K562 (cell line): ENCODE results near the gene SPAG9. TPM values are rescaled to one million over a fixed set of nuclear protein-coding genes. Genes with fewer than 3 reads are reported as not detected.
A peak's percentile ranks its signal among the peaks of the same experiment; 100 is the strongest.

ENCODE experiments used
- ATAC-seq: fragments of 200-7000 bp; cut with Tn5 transposase; 3 replicates; pipeline ENCODE4 v1.9.1; 2020; ENCODE audit warnings: moderate library complexity
- BruUV-seq: library from RNA; stranded (reverse); fragments of 400-500 nt; replicated peaks from 2 replicates; lab custom pipeline; 2021; lab: Mats Ljungman, UMichigan
- CTCF ChIA-PET: fragments of 300-600 bp; formaldehyde crosslinking; extraction: SDS; loops from one replicate; lab custom pipeline; 2021; ENCODE audit warnings: low intra/inter-chr PET ratio; lab: Yijun Ruan, JAX
- POLR2A ChIA-PET: fragments of 300-600, 350-650 bp; sonication (Branson Sonifier 250); formaldehyde crosslinking; extraction: SDS; loops from one replicate; lab custom pipeline; 2021; ENCODE audit warnings: antibody characterized with exemption, inconsistent platforms; lab: Yijun Ruan, JAX
- DNase-seq, 4 experiments: peaks; one replicate each; pipeline versions ENCODE4 v3.0.0 to v3.0.0-alpha.2; 2011 to 2018; ENCODE audit warnings: low spot score in 3 of 4, mixed read lengths in 3 of 4; ENCODE audit errors: extremely low read depth in 1 of 4
- FAIRE-seq: peaks from 2 replicates; lab custom pipeline; 2011; peaks lifted over from hg19 to GRCh38; lab: Jason Lieb, UNC
- H2AFZ ChIP-seq: 2 replicates; pipeline ENCODE4 v1.6.0; 2011; ENCODE audit warnings: low read depth, low read length, control low read depth, inconsistent platforms
- H3K27ac ChIP-seq: fragments of 200-600 bp; 3 replicates; pipeline ENCODE4 v1.8.0; 2011; ENCODE audit warnings: low read depth, mild to moderate bottlenecking, control low read depth, inconsistent platforms, low read length, moderate library complexity, mixed read lengths; ENCODE audit errors: extremely low read depth
- H3K27me3 ChIP-seq, 2 experiments: fragments of 300-600 bp in 1 of 2; 2 replicates in 1 of 2; 3 replicates in 1 of 2; pipeline versions ENCODE4 v1.6.0 to v1.8.0; 2011; ENCODE audit warnings: inconsistent platforms in 2 of 2, low read length in 2 of 2, mild to moderate bottlenecking in 1 of 2, mixed read lengths in 1 of 2, moderate library complexity in 1 of 2; ENCODE audit not compliant: control insufficient read depth in 2 of 2, insufficient read depth in 2 of 2
- H3K36me3 ChIP-seq: fragments of 300-600 bp; 3 replicates; pipeline ENCODE4 v1.8.0; 2011; ENCODE audit warnings: mild to moderate bottlenecking, low read length, inconsistent platforms; ENCODE audit not compliant: control insufficient read depth, insufficient read depth
- H3K4me1 ChIP-seq, 2 experiments: fragments of 200-600 bp in 1 of 2; replicated peaks in 1 of 2; 2 replicates in 1 of 2; 3 replicates in 1 of 2; pipeline versions ENCODE4 v1.5.1 to v1.8.0; 2011; ENCODE audit warnings: inconsistent platforms in 2 of 2, low read length in 2 of 2, mild to moderate bottlenecking in 1 of 2, mixed read lengths in 1 of 2, moderate library complexity in 1 of 2; ENCODE audit not compliant: control insufficient read depth in 2 of 2, insufficient read depth in 2 of 2
- H3K4me2 ChIP-seq: 2 replicates; pipeline ENCODE4 v1.6.1; 2011; ENCODE audit warnings: low read length, control low read depth, inconsistent platforms, mixed read lengths; ENCODE audit not compliant: insufficient read depth
- H3K4me3 ChIP-seq: fragments of 200-600 bp; sonication (generic), shearing (Covaris generic); 2 replicates; pipeline ENCODE4 v1.5.1; 2016; ENCODE audit warnings: control low read depth, inconsistent platforms
- H3K79me2 ChIP-seq: fragments of 200-600 bp; 3 replicates; pipeline ENCODE4 v1.8.0; 2011; ENCODE audit warnings: low read length, inconsistent platforms; ENCODE audit not compliant: control insufficient read depth, insufficient read depth
- H3K9ac ChIP-seq, 2 experiments: 2 replicates each; pipeline versions ENCODE4 v1.6.0 to v1.6.1; 2011; ENCODE audit warnings: low read depth in 2 of 2, low read length in 2 of 2, control low read depth in 1 of 2, inconsistent platforms in 1 of 2, mild to moderate bottlenecking in 1 of 2, mixed read lengths in 1 of 2; ENCODE audit not compliant: insufficient read depth in 1 of 2
- H3K9me1 ChIP-seq: one replicate; pipeline ENCODE4 v1.6.0; 2011; ENCODE audit warnings: inconsistent platforms, mild to moderate bottlenecking, low read length, moderate library complexity; ENCODE audit not compliant: control insufficient read depth, insufficient read depth
- H3K9me3 ChIP-seq: replicated peaks from 2 replicates; pipeline ENCODE4 v1.5.1; 2011; ENCODE audit warnings: low read depth, low read length, inconsistent platforms; ENCODE audit not compliant: control insufficient read depth, insufficient read depth
- H4K20me1 ChIP-seq: replicated peaks from 2 replicates; pipeline ENCODE4 v1.6.1; 2011; ENCODE audit warnings: low read length, inconsistent platforms, mixed read lengths; ENCODE audit not compliant: control insufficient read depth, insufficient read depth
- CCNT2 ChIP-seq: IDR thresholded peaks from 2 replicates; pipeline ENCODE4 v1.6.1; 2011; ENCODE audit warnings: borderline replicate concordance, low read depth, mild to moderate bottlenecking, moderate library complexity, mixed read lengths, low read length; ENCODE audit not compliant: insufficient read length; ENCODE audit errors: extremely low read depth
- CEBPB ChIP-seq: fragments of 450-650 bp; IDR thresholded peaks from 2 replicates; pipeline ENCODE4 v1.6.1; 2016; ENCODE audit warnings: missing genetic modification characterization, missing compliant biosample characterization
- CTBP1 ChIP-seq: fragments of 450-650 bp; IDR thresholded peaks from 2 replicates; pipeline ENCODE4 v1.6.1; 2016; ENCODE audit warnings: borderline replicate concordance
- HMG20A ChIP-seq: fragments of 450-650 bp; formaldehyde crosslinking; conservative IDR thresholded peaks from 2 replicates; pipeline ENCODE4 v1.4.0; 2020; ENCODE audit warnings: mild to moderate bottlenecking, mixed read lengths
- KDM1A ChIP-seq, 2 experiments: fragments of 450-650 bp; IDR thresholded peaks; 2 replicates each; pipeline ENCODE4 v1.6.1; 2016; ENCODE audit warnings: mild to moderate bottlenecking in 2 of 2
- MAZ ChIP-seq, 2 experiments: fragments of 450-650 bp in 1 of 2; sonication (generic) in 1 of 2; formaldehyde crosslinking; IDR thresholded peaks in 1 of 2; conservative IDR thresholded peaks in 1 of 2; 2 replicates each; pipeline versions ENCODE4 v1.4.0 to v1.5.0; 2020; ENCODE audit warnings: mild to moderate bottlenecking in 1 of 2, missing genetic modification reagents in 1 of 2
- MECOM ChIP-seq: fragments of 250-450 bp; sonication (Bioruptor Pico); IDR thresholded peaks from 2 replicates; pipeline ENCODE4 v1.8.0; 2022; ENCODE audit warnings: inconsistent platforms
- SIN3A ChIP-seq, 2 experiments: fragments of 150-350 bp in 1 of 2; IDR thresholded peaks; 2 replicates each; pipeline ENCODE4 v1.6.1; 2011 to 2016; ENCODE audit warnings: borderline replicate concordance in 2 of 2, low read depth in 2 of 2, low read length in 2 of 2, mild to moderate bottlenecking in 2 of 2, moderate library complexity in 2 of 2; ENCODE audit not compliant: control insufficient read depth in 1 of 2
- WGBS: fragments of 100-300 bp; shearing (Covaris generic); methylation state at CpG from one replicate; pipeline ENCODE4 v1.1.6; 2016; ENCODE audit warnings: low coverage, mixed read lengths; ENCODE audit not compliant: insufficient coverage; ENCODE audit errors: missing lambda C conversion rate; 5-methylcytosine and 5-hydroxymethylcytosine counted together
- in situ Hi-C: fragments of 300-500 bp; cut with MboI; formaldehyde crosslinking; loops from 4 replicates; pipeline ENCODE4 v1.15.0; 2018; ENCODE audit warnings: inconsistent platforms, mixed read lengths
- intact Hi-C: fragments of 100-400 bp; cut with micrococcal nuclease; formaldehyde crosslinking; loops from 2 replicates; pipeline ENCODE4 v1.14.2; 2022
- polyA plus RNA-seq, 8 experiments: library from polyadenylated mRNA; depleted of rRNA in 4 of 8; stranded (reverse) in 5 of 8; unstranded in 3 of 8; fragments of >200 nt; fragmentation: Nextera tagmentation in 2 of 8; fragmentation: Illumina TruSeq in 1 of 8; extraction: Ambion mirVana in 2 of 8; extraction: Trizol in 1 of 8; gene quantifications; 2 replicates each; pipeline versions ENCODE4 v1.2.1 to v1.2.3, GENCODE V29; 2011 to 2014; ENCODE audit warnings: inconsistent platforms in 1 of 8, missing spikeins in 1 of 8
- total RNA-seq, 7 experiments: library from RNA; depleted of rRNA in 6 of 7; stranded (reverse); fragments of >200 nt in 6 of 7; fragmentation: Illumina TruSeq in 2 of 7; extraction: Trizol in 2 of 7; gene quantifications; 2 replicates each; pipeline versions ENCODE4 v1.2.1 to v1.2.3, GENCODE V29; 2011 to 2021; ENCODE audit warnings: low replicate concordance in 1 of 7

SPAG9 gene
- total and polyA plus RNA-seq, 9 of the 15 experiments (the other 6 are each of a cell fraction or from before 2014, with no cell fraction given), result 12.2 to 99.2 (median 58.2) TPM

GRCh38 chr17:51154176-51154575 is 33.5 kb upstream of the SPAG9 start:
- DNase-seq, result peak; percentile 19 to 52 (median 30)
- H3K4me1 ChIP-seq, result peaks cover 5 to 15% of the 10 kb centered on the region in 2 experiments; a peak in 4 of 5 replicates
- no peak for TF ChIP-seq CCNT2
- TF ChIP-seq SIN3A (IDR thresholded peaks at IDR 0.05; ENCODE audit: borderline replicate concordance in 2 of 2, control insufficient read depth in 1 of 2, low read depth in 2 of 2, low read length in 2 of 2), result 0 out of 4 replicates have a peak, but pooled peaks of 1 of the 2 experiments have one; percentile 35
- TF ChIP-seq CEBPB, result no peak
- peak; percentile 41; the same call in 1 of the 2 replicates for TF ChIP-seq MECOM (CRISPR knock-in tag)
- TF ChIP-seq KDM1A (IDR thresholded peaks at IDR 0.05), result 0 out of 4 replicates have a peak, but pooled peaks of 1 of the 2 experiments have one; percentile 9
- peak; percentile 19; the same call in 1 of the 2 replicates for TF ChIP-seq CTBP1
- peak in 1 of 2 experiments; percentile 9; a peak in 1 of 4 replicates for TF ChIP-seq MAZ (CRISPR knock-in tag; conservative IDR thresholded peaks at IDR 0.05 in 1 of 2, IDR thresholded peaks at IDR 0.05 in 1 of 2)
- TF ChIP-seq HMG20A, result no peak
- TF ChIP-seq, all 486 proteins: peak for 5
- WGBS, result 0% methylated on average over 6 of the region's 6 CpGs
- peak overlapping the region; percentile 95 to 99 for H3K9ac ChIP-seq
- peaks cover 43% of the 10 kb centered on the region for H3K36me3 ChIP-seq
- ATAC-seq (peak; percentile 60), FAIRE-seq (no peak)
- no peaks in the 10 kb centered on the region for H4K20me1 ChIP-seq
- ChIA-PET POLR2A (interaction anchor here (0.6 to 3.1 kb wide), 9 partner anchors 9 to 594 kb away, joined by 3 to 23 read pairs (median 3); partner anchors contain the start of gene SPAG9), CTCF (no interaction called here)
- intact Hi-C loops (loop anchor here (5.0 kb wide), 2 partner anchors 97 to 302 kb away; no protein-coding TSS in a partner anchor), in situ Hi-C loops (loop anchor here (10.0 kb wide), 1 partner anchor 289 kb away; the partner anchor contains the start of gene TOB1)
- no peaks in the 10 kb centered on the region for H3K9me3 ChIP-seq
- H3K79me2 ChIP-seq, result peaks cover 58% of the 10 kb centered on the region
- peak overlapping the region; percentile 87 for H3K27ac ChIP-seq
- no peaks in the 10 kb centered on the region for H3K27me3 ChIP-seq
- peak overlapping the region; percentile 71 for H3K4me3 ChIP-seq
- BruUV-seq, result TSS peak; percentile 66
- peak overlapping the region; percentile 92 for H2AFZ ChIP-seq
- peak overlapping the region; percentile 94 for H3K4me2 ChIP-seq
- H3K9me1 ChIP-seq, result no peaks in the 10 kb centered on the region
